HepG2 (cell line): ENCODE measurements around the gene RAB30. TPM values are rescaled to one million over a fixed set of nuclear protein-coding genes. Genes with fewer than 3 reads are reported as not detected.

ENCODE experiments used
- AKAP8 ChIP-seq: sonication (generic); formaldehyde crosslinking; IDR thresholded peaks from 2 replicates; pipeline ENCODE4 v1.5.1; 2020; ENCODE audit warnings: mild to moderate bottlenecking, missing genetic modification reagents
- ATF1 ChIP-seq: IDR thresholded peaks from 2 replicates; pipeline ENCODE4 v1.6.1; 2016; ENCODE audit warnings: mild to moderate bottlenecking, control low read depth
- CBX1 ChIP-seq: IDR thresholded peaks from one replicate; pipeline ENCODE4 v1.6.1; 2016; ENCODE audit warnings: antibody characterized with exemption, low read depth
- FOSL2 ChIP-seq: sonication (generic); formaldehyde crosslinking; IDR thresholded peaks from 2 replicates; pipeline ENCODE4 v1.4.0; 2020; ENCODE audit warnings: missing genetic modification reagents
- GTF2F1 ChIP-seq: fragments of 150-350 bp; IDR thresholded peaks from 2 replicates; pipeline ENCODE4 v1.6.1; 2014; ENCODE audit warnings: low read length
- HNRNPL ChIP-seq: fragments of 200-400 bp; formaldehyde crosslinking; IDR thresholded peaks from 2 replicates; pipeline ENCODE4 v1.6.1; 2017; ENCODE audit warnings: mild to moderate bottlenecking, low read depth, low read length
- JUN ChIP-seq: sonication (generic); formaldehyde crosslinking; IDR thresholded peaks from 2 replicates; pipeline ENCODE4 v1.4.0; 2020; ENCODE audit warnings: mild to moderate bottlenecking, missing genetic modification reagents
- KAT8 ChIP-seq: IDR thresholded peaks from 2 replicates; pipeline ENCODE4 v1.6.1; 2016; ENCODE audit warnings: missing genetic modification reagents, missing compliant biosample characterization
- MED13 ChIP-seq: sonication (generic); formaldehyde crosslinking; IDR thresholded peaks from 2 replicates; pipeline ENCODE4 v1.5.0; 2020; ENCODE audit warnings: missing genetic modification reagents
- MXI1 ChIP-seq: IDR thresholded peaks from 3 replicates; pipeline ENCODE4 v1.6.1; 2012; ENCODE audit warnings: low read depth, low read length, inconsistent platforms, borderline replicate concordance
- PPARG ChIP-seq: conservative IDR thresholded peaks from 2 replicates; pipeline ENCODE4 v1.6.1; 2016; ENCODE audit warnings: missing biosample characterization, missing genetic modification reagents
- RORA ChIP-seq: sonication (generic); formaldehyde crosslinking; IDR thresholded peaks from 2 replicates; pipeline ENCODE4 v1.5.0; 2020; ENCODE audit warnings: mild to moderate bottlenecking, missing genetic modification reagents, moderate library complexity
- ZNF567 ChIP-seq: sonication (generic); formaldehyde crosslinking; IDR thresholded peaks from 2 replicates; pipeline ENCODE4 v1.8.1; 2023; ENCODE audit warnings: mild to moderate bottlenecking, missing genetic modification reagents, borderline replicate concordance
- ZNF616 ChIP-seq: sonication (generic); formaldehyde crosslinking; IDR thresholded peaks from 2 replicates; pipeline ENCODE4 v1.5.0; 2020; ENCODE audit warnings: low read depth, mild to moderate bottlenecking, missing genetic modification reagents
- ZNF83 ChIP-seq: sonication (generic); formaldehyde crosslinking; IDR thresholded peaks from 2 replicates; pipeline ENCODE4 v1.4.0; 2020; ENCODE audit warnings: missing genetic modification reagents, mild to moderate bottlenecking, borderline replicate concordance
- polyA plus RNA-seq, 8 experiments: library from polyadenylated mRNA; depleted of rRNA in 3 of 8; stranded (reverse) in 7 of 8; unstranded in 1 of 8; fragments of >200 nt; fragmentation: Illumina TruSeq in 4 of 8; extraction: Trizol in 4 of 8; gene quantifications; 2 replicates each; pipeline versions ENCODE4 v1.2.1 to v1.2.3, GENCODE V29; 2011 to 2016; ENCODE audit warnings: low read depth in 4 of 8, missing spikeins in 1 of 8, mixed read lengths in 1 of 8; ENCODE audit not compliant: insufficient read depth in 1 of 8
- total RNA-seq, 5 experiments: library from RNA; depleted of rRNA; stranded (reverse); fragments of >200 nt; fragmentation: Illumina TruSeq; extraction: Trizol; gene quantifications; 2 replicates each; pipeline ENCODE4 v1.2.3, GENCODE V29; 2016; ENCODE audit warnings: low read depth in 1 of 5
- TF ChIP-seq, protein P1 (sequence below): sonication (generic); formaldehyde crosslinking; conservative IDR thresholded peaks from 2 replicates; pipeline ENCODE4 v1.8.0; 2022; ENCODE audit warnings: mild to moderate bottlenecking, moderate library complexity, missing genetic modification reagents
- TF ChIP-seq, protein P2 (sequence below): sonication (generic); formaldehyde crosslinking; IDR thresholded peaks from 2 replicates; pipeline ENCODE4 v1.4.0; 2020; ENCODE audit warnings: missing genetic modification reagents
- TF ChIP-seq, protein P3 (sequence below): sonication (generic); formaldehyde crosslinking; IDR thresholded peaks from 2 replicates; pipeline ENCODE4 v1.9.0; 2021; ENCODE audit warnings: missing genetic modification reagents, borderline replicate concordance
- TF ChIP-seq, protein P4 (sequence below): sonication (generic); formaldehyde crosslinking; IDR thresholded peaks from 2 replicates; pipeline ENCODE4 v1.8.0; 2022; ENCODE audit warnings: missing genetic modification reagents, mild to moderate bottlenecking, borderline replicate concordance
- TF ChIP-seq, protein P5 (sequence below): sonication (generic); formaldehyde crosslinking; IDR thresholded peaks from 2 replicates; pipeline ENCODE4 v1.8.0; 2022; ENCODE audit warnings: mild to moderate bottlenecking, missing genetic modification reagents, moderate library complexity
- TF ChIP-seq, protein P6 (sequence below): sonication (generic); formaldehyde crosslinking; IDR thresholded peaks from 2 replicates; pipeline ENCODE4 v1.8.1; 2023; ENCODE audit warnings: missing genetic modification reagents, inconsistent platforms, borderline replicate concordance

Gene RAB30
- total and polyA plus RNA-seq, 2 of the 13 experiments (the other 11 are each of a cell fraction or from before 2014, with no cell fraction given) = 3.7 to 5.0 TPM

DNA sequence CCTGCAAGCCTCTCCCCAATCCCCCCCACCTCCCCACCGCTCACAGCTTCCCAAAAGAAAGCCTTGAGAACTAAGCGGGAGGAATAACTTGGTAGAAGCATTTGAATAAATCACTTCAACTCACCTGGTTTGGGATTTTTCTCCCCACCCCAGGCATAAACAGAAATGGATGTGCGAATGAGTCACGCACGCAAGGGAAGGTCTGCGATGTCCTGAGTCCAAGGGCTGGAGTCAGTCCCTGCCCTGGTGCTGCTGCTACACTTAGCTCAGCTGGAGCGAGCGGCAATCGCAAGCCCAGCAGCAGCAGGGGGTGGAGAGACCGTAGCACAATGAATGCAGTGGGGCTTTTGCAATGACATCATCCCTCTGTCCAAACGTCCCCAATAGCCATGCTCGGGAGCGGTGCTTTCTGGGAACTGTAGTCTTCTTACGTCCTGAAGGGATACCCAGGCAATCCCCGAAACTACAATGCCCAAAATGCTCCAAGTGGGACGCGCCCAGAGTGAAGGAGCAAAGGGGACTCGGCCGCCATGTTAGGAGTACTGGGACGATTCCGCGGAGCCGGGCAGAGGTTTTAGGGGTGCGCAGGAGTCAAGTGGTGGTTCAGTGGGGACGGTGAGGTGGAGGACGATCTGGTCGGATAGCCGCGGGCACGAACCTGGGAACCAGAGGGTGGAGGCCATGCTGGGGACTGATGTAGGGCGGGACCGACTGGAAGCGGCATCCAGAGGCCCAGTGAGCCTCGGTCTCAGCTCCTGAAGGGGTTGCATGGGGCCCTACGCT lies at the start of gene RAB30 (continued):
- TF ChIP-seq, protein P1, sequence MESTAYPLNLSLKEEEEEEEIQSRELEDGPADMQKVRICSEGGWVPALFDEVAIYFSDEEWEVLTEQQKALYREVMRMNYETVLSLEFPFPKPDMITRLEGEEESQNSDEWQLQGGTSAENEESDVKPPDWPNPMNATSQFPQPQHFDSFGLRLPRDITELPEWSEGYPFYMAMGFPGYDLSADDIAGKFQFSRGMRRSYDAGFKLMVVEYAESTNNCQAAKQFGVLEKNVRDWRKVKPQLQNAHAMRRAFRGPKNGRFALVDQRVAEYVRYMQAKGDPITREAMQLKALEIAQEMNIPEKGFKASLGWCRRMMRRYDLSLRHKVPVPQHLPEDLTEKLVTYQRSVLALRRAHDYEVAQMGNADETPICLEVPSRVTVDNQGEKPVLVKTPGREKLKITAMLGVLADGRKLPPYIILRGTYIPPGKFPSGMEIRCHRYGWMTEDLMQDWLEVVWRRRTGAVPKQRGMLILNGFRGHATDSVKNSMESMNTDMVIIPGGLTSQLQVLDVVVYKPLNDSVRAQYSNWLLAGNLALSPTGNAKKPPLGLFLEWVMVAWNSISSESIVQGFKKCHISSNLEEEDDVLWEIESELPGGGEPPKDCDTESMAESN (CRISPR knock-in tag) = peak; percentile 87
- TF ChIP-seq ZNF567 (CRISPR knock-in tag) (0 out of 2 replicates have a peak, but pooled peaks have one; percentile 44), RORA (no peak), MED13 (CRISPR knock-in tag) (no peak), CBX1 (peak; percentile 91), FOSL2 (CRISPR knock-in tag) (peak; percentile 93), AKAP8 (no peak), ATF1 (peak; percentile 84), HNRNPL (0 out of 2 replicates have a peak, but pooled peaks have one; percentile 28), MXI1 (peak; percentile 86; the same call in 2 of the 3 replicates), JUN (CRISPR knock-in tag) (peak; percentile 96), KAT8 (CRISPR knock-in tag) (peak; percentile 87), PPARG (CRISPR knock-in tag) (no peak; the same call in 1 of the 2 replicates), GTF2F1 (no peak; the same call in 1 of the 2 replicates), ZNF83 (CRISPR knock-in tag) (peak; percentile 57; the same call in 1 of the 2 replicates), ZNF616 (CRISPR knock-in tag) (no peak)
- TF ChIP-seq, protein P2, sequence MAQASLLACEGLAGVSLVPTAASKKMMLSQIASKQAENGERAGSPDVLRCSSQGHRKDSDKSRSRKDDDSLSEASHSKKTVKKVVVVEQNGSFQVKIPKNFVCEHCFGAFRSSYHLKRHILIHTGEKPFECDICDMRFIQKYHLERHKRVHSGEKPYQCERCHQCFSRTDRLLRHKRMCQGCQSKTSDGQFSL = no peak
- TF ChIP-seq, protein P3, sequence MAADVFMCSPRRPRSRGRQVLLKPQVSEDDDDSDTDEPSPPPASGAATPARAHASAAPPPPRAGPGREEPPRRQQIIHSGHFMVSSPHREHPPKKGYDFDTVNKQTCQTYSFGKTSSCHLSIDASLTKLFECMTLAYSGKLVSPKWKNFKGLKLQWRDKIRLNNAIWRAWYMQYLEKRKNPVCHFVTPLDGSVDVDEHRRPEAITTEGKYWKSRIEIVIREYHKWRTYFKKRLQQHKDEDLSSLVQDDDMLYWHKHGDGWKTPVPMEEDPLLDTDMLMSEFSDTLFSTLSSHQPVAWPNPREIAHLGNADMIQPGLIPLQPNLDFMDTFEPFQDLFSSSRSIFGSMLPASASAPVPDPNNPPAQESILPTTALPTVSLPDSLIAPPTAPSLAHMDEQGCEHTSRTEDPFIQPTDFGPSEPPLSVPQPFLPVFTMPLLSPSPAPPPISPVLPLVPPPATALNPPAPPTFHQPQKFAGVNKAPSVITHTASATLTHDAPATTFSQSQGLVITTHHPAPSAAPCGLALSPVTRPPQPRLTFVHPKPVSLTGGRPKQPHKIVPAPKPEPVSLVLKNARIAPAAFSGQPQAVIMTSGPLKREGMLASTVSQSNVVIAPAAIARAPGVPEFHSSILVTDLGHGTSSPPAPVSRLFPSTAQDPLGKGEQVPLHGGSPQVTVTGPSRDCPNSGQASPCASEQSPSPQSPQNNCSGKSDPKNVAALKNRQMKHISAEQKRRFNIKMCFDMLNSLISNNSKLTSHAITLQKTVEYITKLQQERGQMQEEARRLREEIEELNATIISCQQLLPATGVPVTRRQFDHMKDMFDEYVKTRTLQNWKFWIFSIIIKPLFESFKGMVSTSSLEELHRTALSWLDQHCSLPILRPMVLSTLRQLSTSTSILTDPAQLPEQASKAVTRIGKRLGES (CRISPR knock-in tag) = no peak
- TF ChIP-seq, protein P4, sequence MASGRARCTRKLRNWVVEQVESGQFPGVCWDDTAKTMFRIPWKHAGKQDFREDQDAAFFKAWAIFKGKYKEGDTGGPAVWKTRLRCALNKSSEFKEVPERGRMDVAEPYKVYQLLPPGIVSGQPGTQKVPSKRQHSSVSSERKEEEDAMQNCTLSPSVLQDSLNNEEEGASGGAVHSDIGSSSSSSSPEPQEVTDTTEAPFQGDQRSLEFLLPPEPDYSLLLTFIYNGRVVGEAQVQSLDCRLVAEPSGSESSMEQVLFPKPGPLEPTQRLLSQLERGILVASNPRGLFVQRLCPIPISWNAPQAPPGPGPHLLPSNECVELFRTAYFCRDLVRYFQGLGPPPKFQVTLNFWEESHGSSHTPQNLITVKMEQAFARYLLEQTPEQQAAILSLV (CRISPR knock-in tag) = peak; percentile 52
- TF ChIP-seq, protein P5, sequence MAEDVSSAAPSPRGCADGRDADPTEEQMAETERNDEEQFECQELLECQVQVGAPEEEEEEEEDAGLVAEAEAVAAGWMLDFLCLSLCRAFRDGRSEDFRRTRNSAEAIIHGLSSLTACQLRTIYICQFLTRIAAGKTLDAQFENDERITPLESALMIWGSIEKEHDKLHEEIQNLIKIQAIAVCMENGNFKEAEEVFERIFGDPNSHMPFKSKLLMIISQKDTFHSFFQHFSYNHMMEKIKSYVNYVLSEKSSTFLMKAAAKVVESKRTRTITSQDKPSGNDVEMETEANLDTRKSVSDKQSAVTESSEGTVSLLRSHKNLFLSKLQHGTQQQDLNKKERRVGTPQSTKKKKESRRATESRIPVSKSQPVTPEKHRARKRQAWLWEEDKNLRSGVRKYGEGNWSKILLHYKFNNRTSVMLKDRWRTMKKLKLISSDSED (CRISPR knock-in tag) = no peak
- TF ChIP-seq, protein P6, sequence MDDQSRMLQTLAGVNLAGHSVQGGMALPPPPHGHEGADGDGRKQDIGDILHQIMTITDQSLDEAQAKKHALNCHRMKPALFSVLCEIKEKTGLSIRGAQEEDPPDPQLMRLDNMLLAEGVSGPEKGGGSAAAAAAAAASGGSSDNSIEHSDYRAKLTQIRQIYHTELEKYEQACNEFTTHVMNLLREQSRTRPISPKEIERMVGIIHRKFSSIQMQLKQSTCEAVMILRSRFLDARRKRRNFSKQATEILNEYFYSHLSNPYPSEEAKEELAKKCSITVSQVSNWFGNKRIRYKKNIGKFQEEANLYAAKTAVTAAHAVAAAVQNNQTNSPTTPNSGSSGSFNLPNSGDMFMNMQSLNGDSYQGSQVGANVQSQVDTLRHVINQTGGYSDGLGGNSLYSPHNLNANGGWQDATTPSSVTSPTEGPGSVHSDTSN (CRISPR knock-in tag) = no peak
